RPMI7951 (cell line): ENCODE results near the gene NHS. TPM values are rescaled to one million over a fixed set of nuclear protein-coding genes. Genes with fewer than 3 reads are reported as not detected.

Experiments
- DNase-seq: peaks from one replicate; pipeline ENCODE4 v3.0.0-alpha.2; 2012; ENCODE audit warnings: low read depth
- total RNA-seq: library from RNA; depleted of rRNA; stranded (reverse); fragments of >200 nt; shearing (Covaris generic); gene quantifications from 2 replicates; pipeline ENCODE4 v1.2.3, GENCODE V29; 2014

The NHS gene
- total RNA-seq, 1 experiment from 2014 or later: 7.1 TPM

- DNase-seq: no peak
These were observed 73.2 kb downstream of the NHS start for GRCh38 chrX:17448188-17448587.

- no peak for DNase-seq
These were observed 74.9 kb downstream of the NHS start for GRCh38 chrX:17449866-17450265.

GRCh38 chrX:17453788-17454187, 78.8 kb downstream of the NHS start:
- no peak for DNase-seq

GRCh38 chrX:17456526-17456925, 81.5 kb downstream of the NHS start:
- DNase-seq: no peak

- peak; percentile 75 for DNase-seq
These were observed 84.1 kb downstream of the NHS start for GRCh38 chrX:17459008-17459611.

- peak; percentile 80 for DNase-seq
These were observed 84.7 kb downstream of the NHS start for GRCh38 chrX:17459661-17460060.

GRCh38 chrX:17462881-17463280, 87.9 kb downstream of the NHS start:
- no peak for DNase-seq

GRCh38 chrX:17464194-17464593, 89.2 kb downstream of the NHS start:
- DNase-seq: peak; percentile 90

GRCh38 chrX:17465201-17465600, 90.2 kb downstream of the NHS start:
- DNase-seq: peak; percentile 83

- DNase-seq: peak; percentile 34
These were observed 90.8 kb downstream of the NHS start for GRCh38 chrX:17465802-17466201.

GRCh38 chrX:17470136-17470535, 95.1 kb downstream of the NHS start:
- peak; percentile 93 for DNase-seq

GRCh38 chrX:17471121-17471520, 96.1 kb downstream of the NHS start:
- DNase-seq: no peak

- DNase-seq: no peak
These were observed 96.9 kb downstream of the NHS start for GRCh38 chrX:17471861-17472260.

- no peak for DNase-seq
These were observed 97.4 kb downstream of the NHS start for GRCh38 chrX:17472424-17472823.

GRCh38 chrX:17473021-17473420, 98.0 kb downstream of the NHS start:
- peak; percentile 25 for DNase-seq

GRCh38 chrX:17474892-17475291, 99.9 kb downstream of the NHS start:
- DNase-seq: peak; percentile 88

- DNase-seq: peak; percentile 57
These were observed 100.6 kb downstream of the NHS start for GRCh38 chrX:17475449-17476217.

GRCh38 chrX:17476411-17476810, 101.4 kb downstream of the NHS start:
- no peak for DNase-seq

- no peak for DNase-seq
These were observed 106.1 kb downstream of the NHS start for GRCh38 chrX:17481086-17481485.

- DNase-seq: no peak
These were observed 109.6 kb downstream of the NHS start for GRCh38 chrX:17484592-17484991.

- DNase-seq: no peak
These were observed 110.4 kb downstream of the NHS start for GRCh38 chrX:17485391-17485790.

- DNase-seq: no peak
These were observed 113.0 kb downstream of the NHS start for GRCh38 chrX:17488036-17488435.

- no peak for DNase-seq
These were observed 119.2 kb downstream of the NHS start for GRCh38 chrX:17494216-17494615.

- no peak for DNase-seq
These were observed 120.1 kb downstream of the NHS start for GRCh38 chrX:17495052-17495451.
